HepG2 (cell line): ENCODE measurements around the gene GJC2. TPM values are rescaled to one million over a fixed set of nuclear protein-coding genes. Genes with fewer than 3 reads are reported as not detected.

Experiments
- ATF1 ChIP-seq: IDR thresholded peaks from 2 replicates; pipeline ENCODE4 v1.6.1; 2016; ENCODE audit warnings: mild to moderate bottlenecking, control low read depth
- CCDC6 ChIP-seq: sonication (generic); formaldehyde crosslinking; IDR thresholded peaks from 2 replicates; pipeline ENCODE4 v1.8.1; 2022; ENCODE audit warnings: mild to moderate bottlenecking, missing genetic modification reagents, moderate library complexity
- KDM5A ChIP-seq: fragments of 200-600 bp; sonication (generic); IDR thresholded peaks from 2 replicates; pipeline ENCODE4 v1.7.0; 2018; ENCODE audit warnings: antibody characterized with exemption, mild to moderate bottlenecking, low read length, borderline replicate concordance
- NCOA2 ChIP-seq: sonication (generic); formaldehyde crosslinking; IDR thresholded peaks from 2 replicates; pipeline ENCODE4 v1.8.0; 2022; ENCODE audit warnings: inconsistent platforms
- NCOA5 ChIP-seq: sonication (generic); formaldehyde crosslinking; IDR thresholded peaks from 2 replicates; pipeline ENCODE4 v1.4.0; 2020; ENCODE audit warnings: missing genetic modification reagents
- NR2F6 ChIP-seq, 2 experiments: IDR thresholded peaks; 2 replicates each; pipeline ENCODE4 v1.6.1; 2016; ENCODE audit warnings: antibody characterized with exemption in 1 of 2, mild to moderate bottlenecking in 1 of 2
- RAD21 ChIP-seq: fragments of 450-650 bp; formaldehyde crosslinking; IDR thresholded peaks from 2 replicates; pipeline ENCODE4 v1.5.0; 2020; ENCODE audit warnings: mild to moderate bottlenecking
- RXRB ChIP-seq: IDR thresholded peaks from 2 replicates; pipeline ENCODE4 v1.6.1; 2016; ENCODE audit warnings: borderline replicate concordance, missing genetic modification reagents, missing compliant biosample characterization
- SIN3B ChIP-seq: fragments of 150-350 bp; IDR thresholded peaks from 2 replicates; pipeline ENCODE4 v1.6.1; 2014; ENCODE audit warnings: low read length
- TOPORS ChIP-seq: sonication (generic); formaldehyde crosslinking; IDR thresholded peaks from 2 replicates; pipeline ENCODE4 v1.8.0; 2023; ENCODE audit warnings: mild to moderate bottlenecking, missing genetic modification reagents
- ZBTB4 ChIP-seq: sonication (generic); formaldehyde crosslinking; IDR thresholded peaks from 2 replicates; pipeline ENCODE4 v1.4.0; 2020; ENCODE audit warnings: missing genetic modification reagents, mild to moderate bottlenecking, borderline replicate concordance
- ZBTB44 ChIP-seq: sonication (generic); formaldehyde crosslinking; IDR thresholded peaks from 2 replicates; pipeline ENCODE4 v1.4.0; 2020; ENCODE audit warnings: missing genetic modification reagents
- ZBTB46 ChIP-seq: sonication (generic); formaldehyde crosslinking; IDR thresholded peaks from 2 replicates; pipeline ENCODE4 v1.4.0; 2020; ENCODE audit warnings: mild to moderate bottlenecking, missing genetic modification reagents, borderline replicate concordance
- ZBTB8A ChIP-seq: sonication (generic); formaldehyde crosslinking; IDR thresholded peaks from 2 replicates; pipeline ENCODE4 v1.4.0; 2020; ENCODE audit warnings: mild to moderate bottlenecking, low read depth, missing genetic modification reagents, borderline replicate concordance
- ZNF296 ChIP-seq: sonication (generic); formaldehyde crosslinking; conservative IDR thresholded peaks from 2 replicates; pipeline ENCODE4 v1.5.0; 2020; ENCODE audit warnings: mild to moderate bottlenecking, missing genetic modification reagents
- ZNF768 ChIP-seq: sonication (generic); formaldehyde crosslinking; IDR thresholded peaks from 2 replicates; pipeline ENCODE4 v1.4.0; 2020; ENCODE audit warnings: missing genetic modification reagents
- polyA plus RNA-seq, 8 experiments: library from polyadenylated mRNA; depleted of rRNA in 3 of 8; stranded (reverse) in 7 of 8; unstranded in 1 of 8; fragments of >200 nt; fragmentation: Illumina TruSeq in 4 of 8; extraction: Trizol in 4 of 8; gene quantifications; 2 replicates each; pipeline versions ENCODE4 v1.2.1 to v1.2.3, GENCODE V29; 2011 to 2016; ENCODE audit warnings: low read depth in 4 of 8, missing spikeins in 1 of 8, mixed read lengths in 1 of 8; ENCODE audit not compliant: insufficient read depth in 1 of 8
- total RNA-seq, 5 experiments: library from RNA; depleted of rRNA; stranded (reverse); fragments of >200 nt; fragmentation: Illumina TruSeq; extraction: Trizol; gene quantifications; 2 replicates each; pipeline ENCODE4 v1.2.3, GENCODE V29; 2016; ENCODE audit warnings: low read depth in 1 of 5
- TF ChIP-seq, protein P1 (sequence below): sonication (generic); formaldehyde crosslinking; conservative IDR thresholded peaks from 2 replicates; pipeline ENCODE4 v1.8.0; 2022; ENCODE audit warnings: missing genetic modification reagents
- TF ChIP-seq, protein P2 (sequence below): sonication (generic); formaldehyde crosslinking; IDR thresholded peaks from 2 replicates; pipeline ENCODE4 v1.8.0; 2022; ENCODE audit warnings: missing genetic modification reagents, mild to moderate bottlenecking, moderate library complexity, borderline replicate concordance

The GJC2 gene
- total and polyA plus RNA-seq, 2 of the 13 experiments (the other 11 are each of a cell fraction or from before 2014, with no cell fraction given): 1.6 to 3.8 TPM

DNA sequence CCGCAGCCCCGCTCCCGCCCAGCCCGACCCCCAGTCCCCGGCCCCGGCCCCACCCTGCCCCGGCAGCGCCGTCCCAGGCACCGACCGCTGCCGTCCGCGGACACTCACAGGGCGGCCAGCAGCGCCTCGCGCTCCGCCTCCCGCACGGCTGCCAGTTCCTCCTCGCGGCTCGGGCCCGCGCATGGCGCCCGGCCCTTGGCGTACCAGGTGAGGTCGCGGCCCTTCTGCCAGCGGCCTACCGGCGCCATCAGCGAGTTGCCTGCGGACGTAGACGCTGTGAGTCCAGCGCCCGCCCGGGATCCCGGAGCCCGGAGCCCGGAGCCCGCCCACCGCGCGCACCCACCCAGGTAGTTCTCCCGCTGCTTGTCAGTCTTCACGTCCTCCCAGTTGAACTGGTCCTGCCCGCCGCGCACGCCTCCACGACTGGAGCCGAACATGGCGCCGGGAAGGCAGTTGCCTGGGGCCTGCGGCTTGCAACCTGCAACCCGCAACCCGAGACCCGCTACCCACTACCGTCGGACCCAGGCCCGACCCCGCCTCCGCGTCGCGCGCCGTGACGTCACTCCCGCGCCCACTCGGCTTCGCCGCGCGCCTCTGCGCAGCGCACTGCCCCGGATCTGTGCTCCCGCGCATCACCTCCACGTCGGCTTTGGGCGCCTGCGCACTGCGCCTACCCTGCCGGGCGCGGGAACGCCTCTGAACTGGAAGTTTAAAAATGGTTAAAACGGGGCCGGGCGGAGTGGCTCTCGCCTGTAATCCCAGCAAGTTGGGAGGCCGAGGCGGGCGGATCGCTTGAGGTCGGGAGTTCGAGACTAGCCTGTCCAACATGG, 46.7 kb upstream of the GJC2 start, which contains the start of gene C1orf35 (continued):
- no peak for TF ChIP-seq NCOA5 (CRISPR knock-in tag)
- TF ChIP-seq SIN3B: peak; percentile 76
- TF ChIP-seq NR2F6 (IDR thresholded peaks at IDR 0.05): no peak
- 0 out of 2 replicates have a peak, but pooled peaks have one; percentile 62 for TF ChIP-seq NR2F6 (CRISPR knock-in tag; IDR thresholded peaks at IDR 0.05)
- no peak for TF ChIP-seq ZNF296
- TF ChIP-seq ZBTB46 (CRISPR knock-in tag): 0 out of 2 replicates have a peak, but pooled peaks have one; percentile 74
- TF ChIP-seq, protein P1, sequence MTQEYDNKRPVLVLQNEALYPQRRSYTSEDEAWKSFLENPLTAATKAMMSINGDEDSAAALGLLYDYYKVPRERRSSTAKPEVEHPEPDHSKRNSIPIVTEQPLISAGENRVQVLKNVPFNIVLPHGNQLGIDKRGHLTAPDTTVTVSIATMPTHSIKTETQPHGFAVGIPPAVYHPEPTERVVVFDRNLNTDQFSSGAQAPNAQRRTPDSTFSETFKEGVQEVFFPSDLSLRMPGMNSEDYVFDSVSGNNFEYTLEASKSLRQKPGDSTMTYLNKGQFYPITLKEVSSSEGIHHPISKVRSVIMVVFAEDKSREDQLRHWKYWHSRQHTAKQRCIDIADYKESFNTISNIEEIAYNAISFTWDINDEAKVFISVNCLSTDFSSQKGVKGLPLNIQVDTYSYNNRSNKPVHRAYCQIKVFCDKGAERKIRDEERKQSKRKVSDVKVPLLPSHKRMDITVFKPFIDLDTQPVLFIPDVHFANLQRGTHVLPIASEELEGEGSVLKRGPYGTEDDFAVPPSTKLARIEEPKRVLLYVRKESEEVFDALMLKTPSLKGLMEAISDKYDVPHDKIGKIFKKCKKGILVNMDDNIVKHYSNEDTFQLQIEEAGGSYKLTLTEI (CRISPR knock-in tag): no peak
- 0 out of 2 replicates have a peak, but pooled peaks have one; percentile 28 for TF ChIP-seq RAD21 (CRISPR knock-in tag)
- TF ChIP-seq ZNF768 (CRISPR knock-in tag): peak; percentile 45; the same call in 1 of the 2 replicates
- TF ChIP-seq, protein P2, sequence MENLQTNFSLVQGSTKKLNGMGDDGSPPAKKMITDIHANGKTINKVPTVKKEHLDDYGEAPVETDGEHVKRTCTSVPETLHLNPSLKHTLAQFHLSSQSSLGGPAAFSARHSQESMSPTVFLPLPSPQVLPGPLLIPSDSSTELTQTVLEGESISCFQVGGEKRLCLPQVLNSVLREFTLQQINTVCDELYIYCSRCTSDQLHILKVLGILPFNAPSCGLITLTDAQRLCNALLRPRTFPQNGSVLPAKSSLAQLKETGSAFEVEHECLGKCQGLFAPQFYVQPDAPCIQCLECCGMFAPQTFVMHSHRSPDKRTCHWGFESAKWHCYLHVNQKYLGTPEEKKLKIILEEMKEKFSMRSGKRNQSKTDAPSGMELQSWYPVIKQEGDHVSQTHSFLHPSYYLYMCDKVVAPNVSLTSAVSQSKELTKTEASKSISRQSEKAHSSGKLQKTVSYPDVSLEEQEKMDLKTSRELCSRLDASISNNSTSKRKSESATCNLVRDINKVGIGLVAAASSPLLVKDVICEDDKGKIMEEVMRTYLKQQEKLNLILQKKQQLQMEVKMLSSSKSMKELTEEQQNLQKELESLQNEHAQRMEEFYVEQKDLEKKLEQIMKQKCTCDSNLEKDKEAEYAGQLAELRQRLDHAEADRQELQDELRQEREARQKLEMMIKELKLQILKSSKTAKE (CRISPR knock-in tag): peak; percentile 65
- TF ChIP-seq KDM5A: peak; percentile 87
- peak; percentile 80 for TF ChIP-seq ZBTB44 (CRISPR knock-in tag)
- TF ChIP-seq CCDC6: peak; percentile 89
- peak; percentile 60 for TF ChIP-seq NCOA2
- TF ChIP-seq ZBTB4: no peak
- TF ChIP-seq ATF1 (CRISPR knock-in tag): peak; percentile 94
- peak; percentile 49; the same call in 1 of the 2 replicates for TF ChIP-seq RXRB (CRISPR knock-in tag)
- TF ChIP-seq TOPORS (CRISPR knock-in tag): peak; percentile 62; the same call in 1 of the 2 replicates
- TF ChIP-seq ZBTB8A (CRISPR knock-in tag): no peak
